Ishikawa (cell line): Measurements from ENCODE around the gene DHRS3.

ENCODE experiments used
- CREB1 ChIP-seq: IDR thresholded peaks from 2 replicates; pipeline ENCODE4 v1.6.1; 2012; ENCODE audit warnings: low read depth
- EGR1 ChIP-seq: IDR thresholded peaks from 2 replicates; pipeline ENCODE4 v1.6.1; 2012
- FOXM1 ChIP-seq: IDR thresholded peaks from 2 replicates; pipeline ENCODE4 v1.6.1; 2012; ENCODE audit warnings: low read depth, borderline replicate concordance
- NFIC ChIP-seq: IDR thresholded peaks from 2 replicates; pipeline ENCODE4 v1.6.1; 2012
- TF ChIP-seq, protein P1 (sequence below): IDR thresholded peaks from 2 replicates; pipeline ENCODE4 v1.6.1; 2012
- TF ChIP-seq, protein P2 (sequence below): IDR thresholded peaks from 2 replicates; pipeline ENCODE4 v1.6.1; 2012; ENCODE audit warnings: low read depth, mild to moderate bottlenecking

DNA sequence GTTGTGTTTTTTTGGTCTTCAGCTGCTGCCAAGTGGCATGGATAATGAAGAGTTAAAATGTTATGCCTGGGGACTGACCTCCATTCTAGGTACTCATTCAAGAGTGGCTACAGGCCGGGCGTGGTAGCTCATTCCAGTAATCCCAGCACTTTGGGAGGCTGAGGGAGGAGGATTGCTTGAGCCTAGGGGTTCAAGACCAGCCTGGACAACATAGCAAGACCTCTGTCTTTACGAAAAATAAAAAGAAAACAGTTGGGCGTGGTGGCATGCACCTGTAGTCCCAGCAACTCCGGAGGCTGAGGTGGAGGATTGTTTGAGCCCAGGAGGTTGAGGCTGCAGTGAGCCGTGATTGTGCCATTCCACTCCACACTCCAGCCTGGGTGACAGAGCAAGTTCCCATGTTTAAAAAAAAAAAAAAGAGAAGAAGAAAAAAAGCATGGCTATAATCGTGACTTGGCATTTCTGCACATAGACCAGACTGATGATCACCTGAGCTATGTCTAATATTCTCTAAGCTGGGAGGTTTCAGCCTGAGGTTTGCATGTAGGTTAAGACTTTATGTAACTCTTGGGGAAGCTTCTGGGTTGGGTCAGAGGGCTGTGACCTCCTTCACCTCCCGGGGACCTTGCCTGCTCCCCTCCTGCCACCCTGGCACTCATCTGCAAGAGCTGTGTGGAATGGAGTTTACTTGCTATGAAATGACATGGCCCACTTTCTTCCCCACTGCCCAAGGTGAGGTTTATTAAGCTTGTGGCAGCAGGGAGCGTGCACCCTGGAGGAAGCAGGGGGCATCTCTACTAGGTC lies 51.3 kb downstream of the DHRS3 start:
- TF ChIP-seq EGR1 (no peak), FOXM1 (no peak), CREB1 (no peak), NFIC (no peak)
- TF ChIP-seq, protein P1, sequence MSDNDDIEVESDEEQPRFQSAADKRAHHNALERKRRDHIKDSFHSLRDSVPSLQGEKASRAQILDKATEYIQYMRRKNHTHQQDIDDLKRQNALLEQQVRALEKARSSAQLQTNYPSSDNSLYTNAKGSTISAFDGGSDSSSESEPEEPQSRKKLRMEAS: no peak
- TF ChIP-seq, protein P2, sequence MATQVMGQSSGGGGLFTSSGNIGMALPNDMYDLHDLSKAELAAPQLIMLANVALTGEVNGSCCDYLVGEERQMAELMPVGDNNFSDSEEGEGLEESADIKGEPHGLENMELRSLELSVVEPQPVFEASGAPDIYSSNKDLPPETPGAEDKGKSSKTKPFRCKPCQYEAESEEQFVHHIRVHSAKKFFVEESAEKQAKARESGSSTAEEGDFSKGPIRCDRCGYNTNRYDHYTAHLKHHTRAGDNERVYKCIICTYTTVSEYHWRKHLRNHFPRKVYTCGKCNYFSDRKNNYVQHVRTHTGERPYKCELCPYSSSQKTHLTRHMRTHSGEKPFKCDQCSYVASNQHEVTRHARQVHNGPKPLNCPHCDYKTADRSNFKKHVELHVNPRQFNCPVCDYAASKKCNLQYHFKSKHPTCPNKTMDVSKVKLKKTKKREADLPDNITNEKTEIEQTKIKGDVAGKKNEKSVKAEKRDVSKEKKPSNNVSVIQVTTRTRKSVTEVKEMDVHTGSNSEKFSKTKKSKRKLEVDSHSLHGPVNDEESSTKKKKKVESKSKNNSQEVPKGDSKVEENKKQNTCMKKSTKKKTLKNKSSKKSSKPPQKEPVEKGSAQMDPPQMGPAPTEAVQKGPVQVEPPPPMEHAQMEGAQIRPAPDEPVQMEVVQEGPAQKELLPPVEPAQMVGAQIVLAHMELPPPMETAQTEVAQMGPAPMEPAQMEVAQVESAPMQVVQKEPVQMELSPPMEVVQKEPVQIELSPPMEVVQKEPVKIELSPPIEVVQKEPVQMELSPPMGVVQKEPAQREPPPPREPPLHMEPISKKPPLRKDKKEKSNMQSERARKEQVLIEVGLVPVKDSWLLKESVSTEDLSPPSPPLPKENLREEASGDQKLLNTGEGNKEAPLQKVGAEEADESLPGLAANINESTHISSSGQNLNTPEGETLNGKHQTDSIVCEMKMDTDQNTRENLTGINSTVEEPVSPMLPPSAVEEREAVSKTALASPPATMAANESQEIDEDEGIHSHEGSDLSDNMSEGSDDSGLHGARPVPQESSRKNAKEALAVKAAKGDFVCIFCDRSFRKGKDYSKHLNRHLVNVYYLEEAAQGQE: no peak
